Spleen (tissue), 7 donors: ENCODE data around the gene MYPN.

ENCODE experiments used
- POLR2AphosphoS5 ChIP-seq, 3 donors: sonication (generic); formaldehyde crosslinking; IDR thresholded peaks; one replicate each; pipeline ENCODE4 v1.5.1; 2017; ENCODE audit warnings: antibody characterized with exemption in 3 of 3
- TF ChIP-seq, protein P1 (sequence below), 11 experiments: fragments of 200-600 bp in 7 of 11; fragments of 450-650 bp in 4 of 11; sonication (generic) in 4 of 11; IDR thresholded peaks in 8 of 11; conservative IDR thresholded peaks in 3 of 11; 1 replicate in 7 of 11; 2 replicates in 4 of 11; pipeline versions ENCODE4 v1.4.0 to v1.8.0; 2016 to 2021; ENCODE audit warnings: antibody characterized with exemption in 11 of 11, inconsistent platforms in 4 of 11, mild to moderate bottlenecking in 1 of 11
- donor health status: DM: no; HTN: no; CAD: no; lungs with moderate emphysema.
- donor health status: DM: no; HTN: no; CAD: no.
- donor health status: DM: no; HTN: no; CAD: no.

DNA sequence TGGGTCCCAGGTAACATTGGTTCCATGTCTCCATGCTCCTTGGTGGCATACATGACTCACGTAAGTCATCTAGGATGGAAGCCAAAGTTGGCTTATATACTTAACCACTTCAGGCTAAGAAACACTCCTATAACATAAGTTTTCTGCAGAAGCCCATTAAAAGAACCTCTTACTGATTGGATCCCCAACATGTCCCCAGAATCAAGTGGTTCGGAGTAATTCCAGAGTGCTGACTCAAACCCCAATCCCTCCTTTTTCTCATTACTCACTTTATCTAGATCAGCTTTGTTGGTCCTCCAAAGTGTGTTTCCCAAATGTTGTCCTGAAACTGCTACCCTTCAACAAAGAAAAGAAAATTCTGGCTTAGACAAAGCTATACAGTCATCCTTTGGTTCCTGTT is 132.8 kb downstream of the MYPN start:
- TF ChIP-seq, protein P1, sequence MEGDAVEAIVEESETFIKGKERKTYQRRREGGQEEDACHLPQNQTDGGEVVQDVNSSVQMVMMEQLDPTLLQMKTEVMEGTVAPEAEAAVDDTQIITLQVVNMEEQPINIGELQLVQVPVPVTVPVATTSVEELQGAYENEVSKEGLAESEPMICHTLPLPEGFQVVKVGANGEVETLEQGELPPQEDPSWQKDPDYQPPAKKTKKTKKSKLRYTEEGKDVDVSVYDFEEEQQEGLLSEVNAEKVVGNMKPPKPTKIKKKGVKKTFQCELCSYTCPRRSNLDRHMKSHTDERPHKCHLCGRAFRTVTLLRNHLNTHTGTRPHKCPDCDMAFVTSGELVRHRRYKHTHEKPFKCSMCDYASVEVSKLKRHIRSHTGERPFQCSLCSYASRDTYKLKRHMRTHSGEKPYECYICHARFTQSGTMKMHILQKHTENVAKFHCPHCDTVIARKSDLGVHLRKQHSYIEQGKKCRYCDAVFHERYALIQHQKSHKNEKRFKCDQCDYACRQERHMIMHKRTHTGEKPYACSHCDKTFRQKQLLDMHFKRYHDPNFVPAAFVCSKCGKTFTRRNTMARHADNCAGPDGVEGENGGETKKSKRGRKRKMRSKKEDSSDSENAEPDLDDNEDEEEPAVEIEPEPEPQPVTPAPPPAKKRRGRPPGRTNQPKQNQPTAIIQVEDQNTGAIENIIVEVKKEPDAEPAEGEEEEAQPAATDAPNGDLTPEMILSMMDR (IDR thresholded peaks at IDR 0.05 in 8 of 11, conservative IDR thresholded peaks at IDR 0.05 in 3 of 11), result no peak
- TF ChIP-seq POLR2AphosphoS5 (IDR thresholded peaks at IDR 0.05), result no peak
